Left cardiac atrium (tissue), 4 donors: ENCODE data around the gene MCOLN3. TPM values are rescaled to one million over a fixed set of nuclear protein-coding genes. Genes with fewer than 3 reads are reported as not detected.
A peak's percentile ranks its signal among the peaks of the same experiment; 100 is the strongest.
"Not testable (repeated sequence)": the region's sequence is repeated elsewhere in the genome, so short reads cannot be mapped to it uniquely, and the experiment has no call there.

Source experiments
- ATAC-seq, 2 donors: fragments of 200-7000 bp; cut with Tn5 transposase; one replicate each; pipeline ENCODE4 v1.9.1; 2020; ENCODE audit warnings: mild to moderate bottlenecking in 2 of 2, moderate library complexity in 2 of 2
- DNase-seq: peaks from one replicate; pipeline ENCODE4 v3.0.0-alpha.2; 2020
- intact Hi-C, 2 donors: fragments of 100-400 bp; cut with DNase I; formaldehyde crosslinking; loops; one replicate each; pipeline versions ENCODE4 v1.14.1 to v1.15.1; 2022 to 2023
- total RNA-seq, 2 donors: library from RNA; stranded (reverse); fragmentation: NEBNext Ultra II Directional; extraction: Animal tissue kit (Norgen Biotek cat#: 25700); gene quantifications; one replicate each; pipeline ENCODE4 v1.2.1, GENCODE V29; 2021
- donor health status: DM: no; HTN: yes; CAD: no.
- donor health status: DM: no; HTN: yes; CAD: no; lungs with severe emphysema.
- donor health status: DM: yes; HTN: yes; CAD: no.
- donor health status: Dilated cardiomyopathy.

The MCOLN3 gene
- total RNA-seq, 2 donors from 2014 or later: 7.6 to 11.6 TPM

- intact Hi-C loops: no loop called here
- DNase-seq (no peak), ATAC-seq (peak; percentile 42 to 60)
These were observed 50.4 kb downstream of the MCOLN3 start for GRCh38 chr1:84997667-84998600.

- peak; percentile 92 to 97 for ATAC-seq
- intact Hi-C loops: no loop called here
- peak; percentile 48 for DNase-seq
These were observed 51.2 kb downstream of the MCOLN3 start, which contains the start of gene MCOLN2 for GRCh38 chr1:84996846-84997666. MCOLN2 (minus strand) TSS chr1:84997113; CDS start chr1:84996872, 241 bp downstream.

GRCh38 chr1:84995484-84996334 lies 52.6 kb downstream of the MCOLN3 start:
- no peak for ATAC-seq
- DNase-seq: no peak
- intact Hi-C loops: no loop called here

- intact Hi-C loops: no loop called here
- ATAC-seq (no peak), DNase-seq (no peak)
These were observed 57.0 kb downstream of the MCOLN3 start for GRCh38 chr1:84991097-84991920.

GRCh38 chr1:84988588-84988987 lies 59.7 kb downstream of the MCOLN3 start:
- intact Hi-C loops: no loop called here
- no peak for DNase-seq
- ATAC-seq: no peak

- intact Hi-C loops, DNase-seq, ATAC-seq: not testable (repeated sequence)
These were observed 61.7 kb downstream of the MCOLN3 start for GRCh38 chr1:84986561-84986960.

- intact Hi-C loops: no loop called here
- no peak for ATAC-seq
These were observed 62.9 kb downstream of the MCOLN3 start for GRCh38 chr1:84985365-84985764.

GRCh38 chr1:84982395-84982794 lies 65.9 kb downstream of the MCOLN3 start:
- intact Hi-C loops: no loop called here

More at GRCh38 chr1:84985365-84985764, 62.9 kb downstream of the MCOLN3 start:
- no peak for DNase-seq

GRCh38 chr1:84975035-84975434 lies 73.3 kb downstream of the MCOLN3 start:
- DNase-seq: no peak
- intact Hi-C loops: no loop called here
- no peak for ATAC-seq

More at GRCh38 chr1:84982395-84982794, 65.9 kb downstream of the MCOLN3 start:
- ATAC-seq: no peak
- DNase-seq: no peak

GRCh38 chr1:84973498-84974334 lies 74.6 kb downstream of the MCOLN3 start:
- intact Hi-C loops: no loop called here
- DNase-seq (no peak), ATAC-seq (no peak)

GRCh38 chr1:84972377-84972987 lies 75.8 kb downstream of the MCOLN3 start:
- intact Hi-C loops: no loop called here
- no peak for DNase-seq
- ATAC-seq: no peak

- no peak for DNase-seq
- ATAC-seq: no peak
- intact Hi-C loops: no loop called here
These were observed 76.3 kb downstream of the MCOLN3 start for GRCh38 chr1:84971957-84972356.

- intact Hi-C loops: no loop called here
- ATAC-seq: no peak
- DNase-seq: no peak
These were observed 78.6 kb downstream of the MCOLN3 start for GRCh38 chr1:84969489-84970250.

GRCh38 chr1:84968865-84969264 lies 79.4 kb downstream of the MCOLN3 start:
- ATAC-seq (no peak), DNase-seq (no peak)
- intact Hi-C loops: no loop called here

- DNase-seq (no peak), ATAC-seq (no peak)
- intact Hi-C loops: no loop called here
These were observed 80.2 kb downstream of the MCOLN3 start for GRCh38 chr1:84968101-84968500.
